OCI-LY7 (cell line): Measurements from ENCODE around the gene TEX29. TPM values are rescaled to one million over a fixed set of nuclear protein-coding genes. Genes with fewer than 3 reads are reported as not detected.

Experiments used
- BruUV-seq: library from RNA; stranded (reverse); fragments of 400-500 nt; replicated peaks from 2 replicates; lab custom pipeline; 2021; lab: Mats Ljungman, UMichigan
- CTCF ChIA-PET: fragments of 300-600 bp; sonication (Branson Sonifier 250); formaldehyde crosslinking; loops from one replicate; lab custom pipeline; 2022; ENCODE audit warnings: antibody characterized with exemption; ENCODE audit not compliant: unreplicated experiment; lab: Charles Lee
- POLR2A ChIA-PET: fragments of 300-600 bp; sonication (Branson Sonifier 250); formaldehyde crosslinking; loops from one replicate; lab custom pipeline; 2022; ENCODE audit warnings: antibody characterized with exemption; lab: Charles Lee
- DNase-seq: peaks from one replicate; pipeline ENCODE4 v3.0.0-alpha.2; 2015; ENCODE audit warnings: low spot score
- H2AFZ ChIP-seq: fragments of 200-600 bp; sonication (generic), shearing (Covaris generic); 2 replicates; pipeline ENCODE4 v1.6.1; 2014; ENCODE audit warnings: mild to moderate bottlenecking, antibody characterized with exemption, low read length, moderate library complexity
- H3K27ac ChIP-seq: fragments of 200-600 bp; sonication (generic); 2 replicates; pipeline ENCODE4 v1.5.1; 2014; ENCODE audit warnings: mixed run types, low read depth, mild to moderate bottlenecking, moderate library complexity, low read length, inconsistent platforms; ENCODE audit not compliant: poor library complexity, severe bottlenecking
- H3K36me3 ChIP-seq: fragments of 200-600 bp; sonication (generic); 2 replicates; pipeline ENCODE4 v1.6.1; 2014; ENCODE audit warnings: mild to moderate bottlenecking, antibody characterized with exemption, low read length, moderate library complexity, mixed read lengths; ENCODE audit not compliant: insufficient read depth
- H3K4me1 ChIP-seq: fragments of 200-600 bp; sonication (generic); 2 replicates; pipeline ENCODE4 v1.5.1; 2014; ENCODE audit warnings: mild to moderate bottlenecking, low read length; ENCODE audit not compliant: insufficient read depth, poor library complexity, severe bottlenecking
- H3K4me2 ChIP-seq: fragments of 200-600 bp; sonication (generic); 2 replicates; pipeline ENCODE4 v1.6.1; 2014; ENCODE audit warnings: mild to moderate bottlenecking, low read length
- H3K4me3 ChIP-seq: fragments of 200-600 bp; sonication (generic); 2 replicates; pipeline ENCODE4 v1.5.1; 2014; ENCODE audit warnings: mild to moderate bottlenecking, low read depth, low read length; ENCODE audit not compliant: poor library complexity, severe bottlenecking
- H3K79me2 ChIP-seq: fragments of 200-600 bp; sonication (generic); 2 replicates; pipeline ENCODE4 v1.6.1; 2016; ENCODE audit warnings: low read depth, mild to moderate bottlenecking, low read length, moderate library complexity, mixed read lengths; ENCODE audit not compliant: insufficient read depth
- H3K9me2 ChIP-seq: fragments of 200-600 bp; sonication (generic); 2 replicates; pipeline ENCODE4 v1.6.1; 2016; ENCODE audit warnings: mild to moderate bottlenecking, low read length, mixed read lengths; ENCODE audit not compliant: insufficient read depth
- H3K9me3 ChIP-seq: fragments of 200-600 bp; sonication (generic); 2 replicates; pipeline ENCODE4 v1.6.1; 2014; ENCODE audit warnings: mild to moderate bottlenecking, mixed run types, low read length, mixed read lengths
- H4K20me1 ChIP-seq: fragments of 200-600 bp; sonication (generic); 2 replicates; pipeline ENCODE4 v1.6.1; 2014; ENCODE audit warnings: mild to moderate bottlenecking, antibody characterized with exemption, low read length, moderate library complexity, mixed read lengths; ENCODE audit not compliant: insufficient read depth
- CTCF ChIP-seq: fragments of 200-600 bp; sonication (generic); conservative IDR thresholded peaks from 2 replicates; pipeline ENCODE4 v1.5.1; 2014; ENCODE audit warnings: mild to moderate bottlenecking, antibody characterized with exemption, low read length, moderate library complexity, mixed read lengths
- EZH2phosphoT487 ChIP-seq: fragments of 200-600 bp; sonication (generic); IDR thresholded peaks from 2 replicates; pipeline ENCODE4 v1.6.1; 2018; ENCODE audit warnings: low read depth, borderline replicate concordance, mild to moderate bottlenecking, mixed run types, antibody characterized with exemption, low read length, moderate library complexity, mixed read lengths
- intact Hi-C: fragments of 100-400 bp; cut with micrococcal nuclease; formaldehyde crosslinking; loops from one replicate; pipeline ENCODE4 v1.10.0; 2022; ENCODE audit not compliant: unreplicated experiment
- total RNA-seq, 2 experiments: library from RNA; depleted of rRNA in 1 of 2; stranded (reverse); fragments of >200 nt in 1 of 2; shearing (Covaris generic) in 1 of 2; gene quantifications; 2 replicates each; pipeline ENCODE4 v1.2.3, GENCODE V29; 2014 to 2022

TEX29 gene
- total RNA-seq, 2 experiments from 2014 or later = not detected

GRCh38 chr13:111296417-111296816, 24.0 kb upstream of the TEX29 start:
- H3K9me2 ChIP-seq = no peaks in the 10 kb centered on the region
- CTCF ChIA-PET = no interaction called here
- H3K36me3 ChIP-seq = peaks cover 50% of the 10 kb centered on the region
- H3K79me2 ChIP-seq = no peaks in the 10 kb centered on the region
- intact Hi-C loops = no loop called here
- no peak overlapping the region for H2AFZ ChIP-seq
- POLR2A ChIA-PET = no interaction called here
- no peak for DNase-seq
- H3K4me2 ChIP-seq = no peak overlapping the region
- H3K4me1 ChIP-seq = no peaks in the 10 kb centered on the region
- BruUV-seq = no TSS peak
- H3K27ac ChIP-seq = no peak overlapping the region
- H4K20me1 ChIP-seq = no peaks in the 10 kb centered on the region
- no peak overlapping the region for H3K4me3 ChIP-seq
- H3K9me3 ChIP-seq = no peaks in the 10 kb centered on the region
- TF ChIP-seq EZH2phosphoT487 (no peak), CTCF (no peak)

GRCh38 chr13:111298214-111298975, 22.0 kb upstream of the TEX29 start:
- H2AFZ ChIP-seq = no peak overlapping the region
- H3K4me1 ChIP-seq = no peaks in the 10 kb centered on the region
- ChIA-PET POLR2A (no interaction called here), CTCF (no interaction called here)
- no peak for DNase-seq
- TF ChIP-seq EZH2phosphoT487 = no peak
- no peak for TF ChIP-seq CTCF
- intact Hi-C loops = no loop called here
- no peak overlapping the region for H3K4me2 ChIP-seq
- H3K79me2 ChIP-seq = no peaks in the 10 kb centered on the region
- no peaks in the 10 kb centered on the region for H3K9me2 ChIP-seq
- peaks cover 51% of the 10 kb centered on the region for H3K36me3 ChIP-seq
- H4K20me1 ChIP-seq = no peaks in the 10 kb centered on the region
- H3K9me3 ChIP-seq = no peaks in the 10 kb centered on the region
- no TSS peak for BruUV-seq
- no peak overlapping the region for H3K27ac ChIP-seq
- no peak overlapping the region for H3K4me3 ChIP-seq

DNA sequence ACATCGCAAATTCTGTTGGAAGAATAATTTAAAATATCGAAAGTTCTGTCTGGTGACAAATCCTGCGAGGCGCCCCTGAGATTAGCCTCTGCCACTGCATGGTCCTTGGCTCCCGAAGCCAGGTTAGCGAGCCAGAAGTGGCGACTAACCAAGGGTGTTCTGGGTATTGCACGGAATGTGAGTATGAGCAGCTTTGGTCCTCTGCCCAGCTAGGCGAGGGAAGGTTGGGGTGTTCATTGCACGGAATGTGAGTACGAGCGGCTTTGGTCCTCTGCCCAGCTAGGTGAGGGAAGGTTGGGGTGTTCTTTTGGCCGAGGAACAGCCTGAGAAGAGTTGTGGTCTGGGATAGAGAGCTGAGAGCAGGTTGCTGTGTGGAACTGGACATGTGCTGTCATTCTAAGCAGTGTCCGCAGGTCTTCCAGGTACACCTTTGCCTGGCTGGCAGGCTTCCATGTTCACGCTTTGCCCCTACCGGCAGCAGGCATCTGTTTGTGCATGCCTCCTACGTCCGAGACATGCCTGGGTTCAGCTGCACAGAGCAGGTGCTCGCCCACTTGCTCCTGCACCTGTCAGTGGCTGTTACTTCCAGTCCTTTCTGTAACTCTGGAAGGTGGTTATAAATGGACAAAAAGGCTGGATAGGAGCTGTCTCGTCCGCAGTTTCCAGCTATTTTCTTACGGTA, 18.3 kb upstream of the TEX29 start:
- ChIA-PET POLR2A (no interaction called here), CTCF (no interaction called here)
- Histone ChIP-seq H3K4me3 (no peak overlapping the region), H2AFZ (no peak overlapping the region), H3K36me3 (peaks cover 57% of the 10 kb centered on the region), H3K9me3 (no peaks in the 10 kb centered on the region), H3K4me2 (no peak overlapping the region), H3K9me2 (no peaks in the 10 kb centered on the region), H4K20me1 (no peaks in the 10 kb centered on the region), H3K27ac (no peak overlapping the region), H3K79me2 (no peaks in the 10 kb centered on the region), H3K4me1 (no peaks in the 10 kb centered on the region)
- DNase-seq = no peak
- no TSS peak for BruUV-seq
- TF ChIP-seq CTCF (no peak), EZH2phosphoT487 (no peak)
- intact Hi-C loops = no loop called here
